GM12878 (cell line): ENCODE data around the gene ALG8. TPM values are rescaled to one million over a fixed set of nuclear protein-coding genes. Genes with fewer than 3 reads are reported as not detected.
A peak's percentile ranks its signal among the peaks of the same experiment; 100 is the strongest.

ENCODE experiments used
- BHLHE40 ChIP-seq, 2 experiments: fragments of 450-650 bp in 1 of 2; IDR thresholded peaks; 2 replicates each; pipeline ENCODE4 v1.6.1; 2011 to 2017; ENCODE audit warnings: low read depth in 2 of 2, borderline replicate concordance in 1 of 2, improper control_type of control experiment in 1 of 2, low read length in 1 of 2, mild to moderate bottlenecking in 1 of 2
- EZH2 ChIP-seq: IDR thresholded peaks from 2 replicates; pipeline ENCODE4 v1.6.1; 2012; ENCODE audit warnings: low read depth, mild to moderate bottlenecking, control low read depth, inconsistent platforms, low read length, borderline replicate concordance; ENCODE audit not compliant: control insufficient read depth
- IKZF2 ChIP-seq, 2 experiments: fragments of 450-650 bp; IDR thresholded peaks; 2 replicates each; pipeline ENCODE4 v1.6.1; 2017; ENCODE audit warnings: mild to moderate bottlenecking in 2 of 2, moderate library complexity in 2 of 2
- KLF5 ChIP-seq: fragments of 450-650 bp; IDR thresholded peaks from 2 replicates; pipeline ENCODE4 v1.6.1; 2014; ENCODE audit warnings: mild to moderate bottlenecking; ENCODE audit not compliant: partially characterized antibody
- MTA3 ChIP-seq: IDR thresholded peaks from 2 replicates; pipeline ENCODE4 v1.6.1; 2012; ENCODE audit warnings: low read length, inconsistent platforms, borderline replicate concordance
- MYB ChIP-seq: fragments of 150-350 bp; IDR thresholded peaks from 2 replicates; pipeline ENCODE4 v1.6.1; 2014; ENCODE audit warnings: mild to moderate bottlenecking, low read depth, low read length, borderline replicate concordance
- NRF1 ChIP-seq: conservative IDR thresholded peaks from 2 replicates; pipeline ENCODE4 v1.6.1; 2011; ENCODE audit warnings: mild to moderate bottlenecking, low read depth, low read length, improper control_type of control experiment
- PML ChIP-seq: IDR thresholded peaks from 2 replicates; pipeline ENCODE4 v1.6.1; 2012; ENCODE audit warnings: low read length, inconsistent platforms
- RCOR1 ChIP-seq: conservative IDR thresholded peaks from 2 replicates; pipeline ENCODE4 v1.6.1; 2012; ENCODE audit warnings: low read depth, low read length, improper control_type of control experiment
- STAT1 ChIP-seq: fragments of 450-650 bp; conservative IDR thresholded peaks from 2 replicates; pipeline ENCODE4 v1.6.1; 2014; ENCODE audit warnings: antibody characterized with exemption, mild to moderate bottlenecking
- TCF7 ChIP-seq: IDR thresholded peaks from 2 replicates; pipeline ENCODE4 v1.6.1; 2014; ENCODE audit warnings: antibody characterized with exemption, borderline replicate concordance
- polyA plus RNA-seq, 11 experiments: library from polyadenylated mRNA; depleted of rRNA in 4 of 11; unstranded in 6 of 11; stranded (reverse) in 5 of 11; fragments of >200 nt; fragmentation: Nextera tagmentation in 4 of 11; fragmentation: Illumina TruSeq in 1 of 11; extraction: Ambion mirVana in 4 of 11; extraction: Trizol in 1 of 11; gene quantifications; 1 replicate in 1 of 11; 2 replicates in 10 of 11; pipeline versions ENCODE4 v1.2.1 to v1.2.3, GENCODE V29; 2011 to 2016; ENCODE audit warnings: inconsistent platforms in 2 of 11, missing spikeins in 2 of 11, low read depth in 1 of 11
- total RNA-seq, 4 experiments: library from RNA; depleted of rRNA in 3 of 4; stranded (reverse); fragments of >200 nt in 3 of 4; fragmentation: Illumina TruSeq in 1 of 4; extraction: Trizol in 1 of 4; gene quantifications; 2 replicates each; pipeline versions ENCODE4 v1.2.1 to v1.2.3, GENCODE V29; 2013 to 2021
- TF ChIP-seq, protein P1 (sequence below): fragments of 450-650 bp; IDR thresholded peaks from 2 replicates; pipeline ENCODE4 v1.6.1; 2017; ENCODE audit warnings: mild to moderate bottlenecking, low read depth, inconsistent platforms; ENCODE audit not compliant: poor library complexity, severe bottlenecking
- TF ChIP-seq, protein P2 (sequence below): fragments of 450-650 bp; IDR thresholded peaks from 2 replicates; pipeline ENCODE4 v1.6.1; 2017; ENCODE audit warnings: mild to moderate bottlenecking, moderate library complexity
- TF ChIP-seq, protein P3 (sequence below): fragments of 450-650 bp; conservative IDR thresholded peaks from 2 replicates; pipeline ENCODE4 v1.6.1; 2017; ENCODE audit warnings: mild to moderate bottlenecking, moderate library complexity
- TF ChIP-seq, protein P4 (sequence below): IDR thresholded peaks from 2 replicates; pipeline ENCODE4 v1.6.1; 2012; ENCODE audit warnings: low read length, inconsistent platforms
- TF ChIP-seq, protein P5 (sequence below): fragments of 450-650 bp; IDR thresholded peaks from 2 replicates; pipeline ENCODE4 v1.6.1; 2017; ENCODE audit warnings: low read depth, mild to moderate bottlenecking, moderate library complexity

Gene ALG8
- total and polyA plus RNA-seq, 10 of the 15 experiments (the other 5 are each of a cell fraction or from before 2014, with no cell fraction given), result 45.7 to 105 (median 68.4) TPM

DNA sequence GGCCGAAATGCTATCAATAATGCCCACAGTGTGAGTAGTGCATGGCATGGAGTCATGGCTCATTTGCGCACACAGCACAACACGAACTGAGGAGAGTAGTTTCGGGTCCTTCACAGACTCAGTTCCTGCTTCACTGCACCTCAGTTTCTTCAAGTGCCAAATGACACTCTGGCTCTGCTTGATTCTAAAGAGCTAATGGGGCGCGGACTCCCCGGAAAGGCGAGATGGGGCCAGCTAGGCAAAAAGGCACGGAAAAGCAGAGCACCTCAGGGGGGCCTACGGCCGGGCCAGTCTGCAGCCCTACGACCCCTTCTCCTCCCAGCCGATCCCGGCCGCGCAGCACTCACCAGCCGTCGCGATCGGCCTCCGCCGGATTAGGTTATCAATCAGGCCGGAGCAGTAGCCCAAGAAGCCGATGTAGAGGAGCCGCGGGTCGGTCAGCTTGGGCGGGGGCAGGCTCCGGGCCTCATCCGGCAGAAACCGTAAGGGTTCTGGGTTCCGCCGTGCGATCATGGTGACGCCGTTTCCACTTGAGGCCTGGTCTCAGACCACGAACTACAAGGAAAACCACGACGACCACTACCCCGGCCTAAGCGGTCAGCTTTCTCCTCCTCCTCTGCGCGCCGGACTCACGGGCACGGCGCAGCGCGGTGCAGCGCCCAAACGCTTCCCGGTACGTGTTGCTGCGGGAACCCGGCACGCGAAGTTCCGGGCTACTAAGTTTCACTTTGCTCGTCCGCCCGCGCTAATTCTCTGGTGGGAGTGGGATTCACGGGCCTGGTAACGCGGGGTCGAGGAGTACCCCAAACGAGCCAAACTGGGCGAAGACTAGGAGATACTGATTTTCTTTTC, 60.0 kb downstream of the ALG8 start, which contains the start of gene NDUFC2 (continued):
- TF ChIP-seq, protein P1, sequence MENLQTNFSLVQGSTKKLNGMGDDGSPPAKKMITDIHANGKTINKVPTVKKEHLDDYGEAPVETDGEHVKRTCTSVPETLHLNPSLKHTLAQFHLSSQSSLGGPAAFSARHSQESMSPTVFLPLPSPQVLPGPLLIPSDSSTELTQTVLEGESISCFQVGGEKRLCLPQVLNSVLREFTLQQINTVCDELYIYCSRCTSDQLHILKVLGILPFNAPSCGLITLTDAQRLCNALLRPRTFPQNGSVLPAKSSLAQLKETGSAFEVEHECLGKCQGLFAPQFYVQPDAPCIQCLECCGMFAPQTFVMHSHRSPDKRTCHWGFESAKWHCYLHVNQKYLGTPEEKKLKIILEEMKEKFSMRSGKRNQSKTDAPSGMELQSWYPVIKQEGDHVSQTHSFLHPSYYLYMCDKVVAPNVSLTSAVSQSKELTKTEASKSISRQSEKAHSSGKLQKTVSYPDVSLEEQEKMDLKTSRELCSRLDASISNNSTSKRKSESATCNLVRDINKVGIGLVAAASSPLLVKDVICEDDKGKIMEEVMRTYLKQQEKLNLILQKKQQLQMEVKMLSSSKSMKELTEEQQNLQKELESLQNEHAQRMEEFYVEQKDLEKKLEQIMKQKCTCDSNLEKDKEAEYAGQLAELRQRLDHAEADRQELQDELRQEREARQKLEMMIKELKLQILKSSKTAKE, result no peak
- TF ChIP-seq, protein P2, sequence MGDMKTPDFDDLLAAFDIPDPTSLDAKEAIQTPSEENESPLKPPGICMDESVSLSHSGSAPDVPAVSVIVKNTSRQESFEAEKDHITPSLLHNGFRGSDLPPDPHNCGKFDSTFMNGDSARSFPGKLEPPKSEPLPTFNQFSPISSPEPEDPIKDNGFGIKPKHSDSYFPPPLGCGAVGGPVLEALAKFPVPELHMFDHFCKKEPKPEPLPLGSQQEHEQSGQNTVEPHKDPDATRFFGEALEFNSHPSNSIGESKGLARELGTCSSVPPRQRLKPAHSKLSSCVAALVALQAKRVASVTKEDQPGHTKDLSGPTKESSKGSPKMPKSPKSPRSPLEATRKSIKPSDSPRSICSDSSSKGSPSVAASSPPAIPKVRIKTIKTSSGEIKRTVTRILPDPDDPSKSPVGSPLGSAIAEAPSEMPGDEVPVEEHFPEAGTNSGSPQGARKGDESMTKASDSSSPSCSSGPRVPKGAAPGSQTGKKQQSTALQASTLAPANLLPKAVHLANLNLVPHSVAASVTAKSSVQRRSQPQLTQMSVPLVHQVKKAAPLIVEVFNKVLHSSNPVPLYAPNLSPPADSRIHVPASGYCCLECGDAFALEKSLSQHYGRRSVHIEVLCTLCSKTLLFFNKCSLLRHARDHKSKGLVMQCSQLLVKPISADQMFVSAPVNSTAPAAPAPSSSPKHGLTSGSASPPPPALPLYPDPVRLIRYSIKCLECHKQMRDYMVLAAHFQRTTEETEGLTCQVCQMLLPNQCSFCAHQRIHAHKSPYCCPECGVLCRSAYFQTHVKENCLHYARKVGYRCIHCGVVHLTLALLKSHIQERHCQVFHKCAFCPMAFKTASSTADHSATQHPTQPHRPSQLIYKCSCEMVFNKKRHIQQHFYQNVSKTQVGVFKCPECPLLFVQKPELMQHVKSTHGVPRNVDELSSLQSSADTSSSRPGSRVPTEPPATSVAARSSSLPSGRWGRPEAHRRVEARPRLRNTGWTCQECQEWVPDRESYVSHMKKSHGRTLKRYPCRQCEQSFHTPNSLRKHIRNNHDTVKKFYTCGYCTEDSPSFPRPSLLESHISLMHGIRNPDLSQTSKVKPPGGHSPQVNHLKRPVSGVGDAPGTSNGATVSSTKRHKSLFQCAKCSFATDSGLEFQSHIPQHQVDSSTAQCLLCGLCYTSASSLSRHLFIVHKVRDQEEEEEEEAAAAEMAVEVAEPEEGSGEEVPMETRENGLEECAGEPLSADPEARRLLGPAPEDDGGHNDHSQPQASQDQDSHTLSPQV, result no peak
- TF ChIP-seq BHLHE40 (IDR thresholded peaks at IDR 0.05; ENCODE audit: borderline replicate concordance in 1 of 2, low read depth in 2 of 2, low read length in 1 of 2), result peak; percentile 90 to 91
- TF ChIP-seq, protein P3, sequence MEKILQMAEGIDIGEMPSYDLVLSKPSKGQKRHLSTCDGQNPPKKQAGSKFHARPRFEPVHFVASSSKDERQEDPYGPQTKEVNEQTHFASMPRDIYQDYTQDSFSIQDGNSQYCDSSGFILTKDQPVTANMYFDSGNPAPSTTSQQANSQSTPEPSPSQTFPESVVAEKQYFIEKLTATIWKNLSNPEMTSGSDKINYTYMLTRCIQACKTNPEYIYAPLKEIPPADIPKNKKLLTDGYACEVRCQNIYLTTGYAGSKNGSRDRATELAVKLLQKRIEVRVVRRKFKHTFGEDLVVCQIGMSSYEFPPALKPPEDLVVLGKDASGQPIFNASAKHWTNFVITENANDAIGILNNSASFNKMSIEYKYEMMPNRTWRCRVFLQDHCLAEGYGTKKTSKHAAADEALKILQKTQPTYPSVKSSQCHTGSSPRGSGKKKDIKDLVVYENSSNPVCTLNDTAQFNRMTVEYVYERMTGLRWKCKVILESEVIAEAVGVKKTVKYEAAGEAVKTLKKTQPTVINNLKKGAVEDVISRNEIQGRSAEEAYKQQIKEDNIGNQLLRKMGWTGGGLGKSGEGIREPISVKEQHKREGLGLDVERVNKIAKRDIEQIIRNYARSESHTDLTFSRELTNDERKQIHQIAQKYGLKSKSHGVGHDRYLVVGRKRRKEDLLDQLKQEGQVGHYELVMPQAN, result 0 out of 2 replicates have a peak, but pooled peaks have one; percentile 60
- TF ChIP-seq PML, result peak; percentile 84
- TF ChIP-seq NRF1, result no peak
- TF ChIP-seq MTA3, result no peak; the same call in 1 of the 2 replicates
- TF ChIP-seq IKZF2 (IDR thresholded peaks at IDR 0.05), result peak; percentile 56 to 70; a peak in 2 of 4 replicates
- TF ChIP-seq KLF5, result peak; percentile 40
- TF ChIP-seq, protein P4, sequence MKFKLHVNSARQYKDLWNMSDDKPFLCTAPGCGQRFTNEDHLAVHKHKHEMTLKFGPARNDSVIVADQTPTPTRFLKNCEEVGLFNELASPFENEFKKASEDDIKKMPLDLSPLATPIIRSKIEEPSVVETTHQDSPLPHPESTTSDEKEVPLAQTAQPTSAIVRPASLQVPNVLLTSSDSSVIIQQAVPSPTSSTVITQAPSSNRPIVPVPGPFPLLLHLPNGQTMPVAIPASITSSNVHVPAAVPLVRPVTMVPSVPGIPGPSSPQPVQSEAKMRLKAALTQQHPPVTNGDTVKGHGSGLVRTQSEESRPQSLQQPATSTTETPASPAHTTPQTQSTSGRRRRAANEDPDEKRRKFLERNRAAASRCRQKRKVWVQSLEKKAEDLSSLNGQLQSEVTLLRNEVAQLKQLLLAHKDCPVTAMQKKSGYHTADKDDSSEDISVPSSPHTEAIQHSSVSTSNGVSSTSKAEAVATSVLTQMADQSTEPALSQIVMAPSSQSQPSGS, result peak; percentile 35; the same call in 1 of the 2 replicates
- 0 out of 2 replicates have a peak, but pooled peaks have one; percentile 13 for TF ChIP-seq RCOR1
- TF ChIP-seq MYB, result no peak
- TF ChIP-seq TCF7, result peak; percentile 71; the same call in 1 of the 2 replicates
- TF ChIP-seq EZH2, result no peak
- TF ChIP-seq, protein P5, sequence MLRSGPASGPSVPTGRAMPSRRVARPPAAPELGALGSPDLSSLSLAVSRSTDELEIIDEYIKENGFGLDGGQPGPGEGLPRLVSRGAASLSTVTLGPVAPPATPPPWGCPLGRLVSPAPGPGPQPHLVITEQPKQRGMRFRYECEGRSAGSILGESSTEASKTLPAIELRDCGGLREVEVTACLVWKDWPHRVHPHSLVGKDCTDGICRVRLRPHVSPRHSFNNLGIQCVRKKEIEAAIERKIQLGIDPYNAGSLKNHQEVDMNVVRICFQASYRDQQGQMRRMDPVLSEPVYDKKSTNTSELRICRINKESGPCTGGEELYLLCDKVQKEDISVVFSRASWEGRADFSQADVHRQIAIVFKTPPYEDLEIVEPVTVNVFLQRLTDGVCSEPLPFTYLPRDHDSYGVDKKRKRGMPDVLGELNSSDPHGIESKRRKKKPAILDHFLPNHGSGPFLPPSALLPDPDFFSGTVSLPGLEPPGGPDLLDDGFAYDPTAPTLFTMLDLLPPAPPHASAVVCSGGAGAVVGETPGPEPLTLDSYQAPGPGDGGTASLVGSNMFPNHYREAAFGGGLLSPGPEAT, result peak; percentile 76; the same call in 1 of the 2 replicates
- TF ChIP-seq STAT1, result no peak
